BE2C (cell line): ENCODE results near the gene RFC3.

Source experiments
- DNase-seq: peaks from one replicate; pipeline ENCODE4 v3.0.0-alpha.2; 2020
- H3K27me3 ChIP-seq: fragments of 250-450 bp; sonication (Bioruptor Pico); 2 replicates; pipeline ENCODE4 v1.5.1; 2020; ENCODE audit warnings: mild to moderate bottlenecking
- H3K36me3 ChIP-seq: fragments of 250-450 bp; sonication (Bioruptor Pico); 2 replicates; pipeline ENCODE4 v1.5.1; 2020; ENCODE audit warnings: mild to moderate bottlenecking
- H3K4me1 ChIP-seq: fragments of 250-450 bp; sonication (Bioruptor Pico); 2 replicates; pipeline ENCODE4 v1.5.1; 2020
- H3K4me3 ChIP-seq: 2 replicates; pipeline ENCODE4 v1.5.1; 2011; ENCODE audit warnings: low read depth, low read length
- H3K9me3 ChIP-seq: fragments of 250-450 bp; sonication (Bioruptor Pico); 2 replicates; pipeline ENCODE4 v1.5.1; 2020
- TF ChIP-seq, protein P1 (sequence below): IDR thresholded peaks from 2 replicates; pipeline ENCODE4 v1.5.1; 2012; ENCODE audit warnings: mild to moderate bottlenecking, low read depth, low read length

RFC3 gene

DNA sequence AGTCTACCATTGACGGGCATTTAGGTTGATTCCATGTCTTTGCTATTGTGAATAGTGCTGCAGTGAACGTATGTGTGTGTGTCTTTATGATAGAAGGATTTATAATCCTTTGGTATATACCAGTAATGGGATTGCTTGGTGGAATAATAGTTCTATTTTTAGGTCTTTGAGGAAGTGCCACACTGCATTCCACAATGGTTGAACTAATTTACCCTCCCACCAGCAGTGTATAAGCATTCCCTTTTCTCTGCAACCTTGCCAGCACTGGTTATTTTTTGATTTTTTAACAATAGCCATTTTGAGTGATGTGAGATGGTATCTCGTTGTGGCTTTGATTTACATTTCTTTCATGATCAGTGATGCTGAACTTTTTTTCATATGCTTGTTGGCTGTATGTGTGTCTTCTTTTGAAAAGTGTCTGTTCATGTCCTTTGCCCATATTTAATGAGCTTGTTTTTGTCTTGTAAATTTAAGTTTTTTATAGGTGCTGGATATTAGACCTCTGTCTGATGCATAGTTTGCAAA, 37.5 kb downstream of the RFC3 start:
- no peak for DNase-seq
- H3K27me3 ChIP-seq = no peaks in the 10 kb centered on the region
- H3K4me3 ChIP-seq = no peak overlapping the region
- no peaks in the 10 kb centered on the region for H3K9me3 ChIP-seq
- H3K4me1 ChIP-seq = no peaks in the 10 kb centered on the region
- TF ChIP-seq, protein P1, sequence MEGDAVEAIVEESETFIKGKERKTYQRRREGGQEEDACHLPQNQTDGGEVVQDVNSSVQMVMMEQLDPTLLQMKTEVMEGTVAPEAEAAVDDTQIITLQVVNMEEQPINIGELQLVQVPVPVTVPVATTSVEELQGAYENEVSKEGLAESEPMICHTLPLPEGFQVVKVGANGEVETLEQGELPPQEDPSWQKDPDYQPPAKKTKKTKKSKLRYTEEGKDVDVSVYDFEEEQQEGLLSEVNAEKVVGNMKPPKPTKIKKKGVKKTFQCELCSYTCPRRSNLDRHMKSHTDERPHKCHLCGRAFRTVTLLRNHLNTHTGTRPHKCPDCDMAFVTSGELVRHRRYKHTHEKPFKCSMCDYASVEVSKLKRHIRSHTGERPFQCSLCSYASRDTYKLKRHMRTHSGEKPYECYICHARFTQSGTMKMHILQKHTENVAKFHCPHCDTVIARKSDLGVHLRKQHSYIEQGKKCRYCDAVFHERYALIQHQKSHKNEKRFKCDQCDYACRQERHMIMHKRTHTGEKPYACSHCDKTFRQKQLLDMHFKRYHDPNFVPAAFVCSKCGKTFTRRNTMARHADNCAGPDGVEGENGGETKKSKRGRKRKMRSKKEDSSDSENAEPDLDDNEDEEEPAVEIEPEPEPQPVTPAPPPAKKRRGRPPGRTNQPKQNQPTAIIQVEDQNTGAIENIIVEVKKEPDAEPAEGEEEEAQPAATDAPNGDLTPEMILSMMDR = no peak
- H3K36me3 ChIP-seq = peaks cover 16% of the 10 kb centered on the region

DNA sequence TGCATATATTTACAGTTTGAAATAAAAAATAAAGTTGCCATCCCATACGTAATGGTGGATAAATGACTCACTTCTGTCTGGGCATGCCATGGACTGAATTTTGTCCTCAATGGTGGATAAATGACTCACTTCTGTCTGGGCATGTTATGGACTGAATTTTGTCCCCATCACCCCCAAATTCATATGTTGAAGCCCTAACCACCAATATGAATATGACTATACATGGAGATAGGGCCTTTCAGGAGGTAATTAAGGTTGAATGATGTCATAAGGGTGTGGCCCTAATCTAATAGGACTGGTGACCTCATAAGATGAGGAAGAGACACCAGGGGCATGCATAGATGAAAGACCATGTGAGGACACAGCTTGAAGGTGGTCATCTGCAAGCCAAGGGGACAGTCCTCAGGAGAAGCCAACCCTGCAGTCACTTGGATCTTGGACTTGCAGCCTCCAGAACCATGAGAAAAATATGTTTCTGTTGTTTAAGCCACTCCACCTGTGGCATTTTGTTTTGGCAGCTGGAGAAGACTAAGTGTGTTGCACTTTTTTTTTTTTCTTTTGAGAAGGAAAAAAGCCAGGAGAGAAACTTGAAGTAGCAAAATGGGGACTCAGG, 41.8 kb downstream of the RFC3 start:
- peaks cover 9% of the 10 kb centered on the region for H3K36me3 ChIP-seq
- no peaks in the 10 kb centered on the region for H3K27me3 ChIP-seq
- TF ChIP-seq, protein P1 = no peak
- H3K4me1 ChIP-seq = peaks cover 6% of the 10 kb centered on the region
- no peak for DNase-seq
- no peaks in the 10 kb centered on the region for H3K9me3 ChIP-seq
- no peak overlapping the region for H3K4me3 ChIP-seq

DNA sequence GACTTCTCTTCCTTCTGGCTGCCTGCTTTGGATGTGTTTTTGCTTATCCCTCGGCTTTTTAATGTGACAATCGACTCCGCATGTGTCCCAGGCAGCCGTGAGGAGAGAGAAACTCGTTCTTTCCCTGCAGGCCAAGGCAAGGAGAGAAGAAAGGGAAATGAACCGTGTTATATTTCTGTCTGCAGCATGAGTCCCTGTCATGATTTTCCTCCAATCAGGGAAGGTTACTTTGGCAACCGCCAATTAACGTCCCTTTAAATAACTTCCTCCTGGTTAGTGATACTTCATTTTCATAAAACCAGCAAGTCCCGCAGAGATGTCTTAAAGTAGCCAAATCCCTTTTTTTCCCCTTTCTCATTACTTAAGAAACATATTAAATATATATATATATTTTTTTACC, 42.6 kb downstream of the RFC3 start:
- Histone ChIP-seq H3K27me3 (no peaks in the 10 kb centered on the region), H3K4me1 (peaks cover 6% of the 10 kb centered on the region), H3K9me3 (no peaks in the 10 kb centered on the region), H3K36me3 (peaks cover 8% of the 10 kb centered on the region), H3K4me3 (no peak overlapping the region)
- TF ChIP-seq, protein P1 = no peak
- no peak for DNase-seq

DNA sequence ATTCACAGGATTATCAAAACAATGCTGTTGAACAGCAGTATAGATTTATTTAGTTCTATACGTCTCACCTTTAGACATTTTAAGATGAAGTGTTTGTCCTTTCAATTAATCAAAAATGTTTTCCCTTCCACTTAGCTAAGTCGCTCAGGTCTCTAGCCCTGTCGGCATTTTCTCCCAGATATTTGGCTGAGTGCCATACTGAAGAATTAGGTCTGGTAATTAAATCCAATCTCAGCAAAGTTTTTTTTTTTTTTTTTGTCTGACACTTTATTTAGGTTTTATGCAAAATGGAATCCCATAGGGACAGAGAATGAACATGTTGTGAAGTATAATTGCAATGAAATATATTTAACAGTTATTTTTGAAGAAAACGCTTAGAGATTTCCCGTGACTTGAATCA, 44.1 kb downstream of the RFC3 start:
- DNase-seq = no peak
- TF ChIP-seq, protein P1 = no peak
- H3K4me1 ChIP-seq = peaks cover 6% of the 10 kb centered on the region
- H3K36me3 ChIP-seq = peaks cover 4% of the 10 kb centered on the region; the same call in 1 of the 2 replicates
- H3K9me3 ChIP-seq = no peaks in the 10 kb centered on the region
- no peak overlapping the region for H3K4me3 ChIP-seq
- no peaks in the 10 kb centered on the region for H3K27me3 ChIP-seq

DNA sequence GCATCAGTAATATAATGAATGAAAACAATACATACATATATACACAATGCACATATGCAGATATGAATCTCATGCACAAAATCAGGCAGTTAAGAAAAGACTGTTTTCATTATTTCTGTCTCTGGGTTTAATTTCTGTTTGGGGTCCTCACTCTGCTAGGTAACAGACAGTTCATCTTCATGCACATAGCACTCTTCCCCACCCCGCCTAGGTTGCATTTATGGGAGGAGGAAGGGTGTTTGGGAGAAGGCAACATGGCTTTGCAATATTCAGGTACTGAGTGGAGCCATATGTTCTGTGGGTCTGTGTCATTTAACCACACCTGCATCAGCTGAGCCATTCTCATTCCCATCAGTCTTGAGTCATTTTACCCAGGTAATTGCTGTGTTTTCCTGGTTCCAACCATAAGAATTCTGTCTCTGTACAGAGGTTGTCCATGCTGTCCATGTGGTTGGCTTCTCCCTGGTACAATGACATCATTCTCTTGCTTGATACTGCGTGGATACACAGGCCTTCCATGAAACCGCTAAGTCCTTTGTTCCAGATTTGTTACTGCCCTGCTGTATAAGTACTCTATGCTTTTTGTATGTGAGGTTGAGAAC, 45.3 kb downstream of the RFC3 start:
- Histone ChIP-seq H3K27me3 (no peaks in the 10 kb centered on the region), H3K9me3 (no peaks in the 10 kb centered on the region), H3K4me1 (peaks cover 6% of the 10 kb centered on the region), H3K4me3 (no peak overlapping the region), H3K36me3 (no peaks in the 10 kb centered on the region)
- no peak for DNase-seq
- TF ChIP-seq, protein P1 = no peak

DNA sequence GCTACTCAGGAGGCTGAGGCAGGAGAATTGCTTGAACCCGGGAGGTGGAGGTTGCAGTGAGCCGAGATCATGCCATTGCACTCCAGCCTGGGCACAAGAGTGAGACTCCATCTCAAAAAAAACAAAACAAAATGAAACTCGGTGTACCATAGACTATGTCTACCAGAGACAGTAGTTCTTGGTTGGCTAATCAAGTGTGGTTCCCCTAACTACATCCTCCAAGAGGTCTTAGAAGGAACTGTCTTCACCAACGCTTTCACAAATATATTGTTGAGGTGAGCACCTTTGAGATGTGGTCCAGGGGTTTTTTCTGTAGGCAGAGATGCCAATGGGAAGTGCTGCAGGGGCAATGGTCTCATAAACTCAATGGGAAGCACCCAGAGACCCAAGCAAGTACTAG, 48.0 kb downstream of the RFC3 start:
- no peak for DNase-seq
- TF ChIP-seq, protein P1 = no peak
- no peak overlapping the region for H3K4me3 ChIP-seq

More for the DNA sequence above, 48.0 kb downstream of the RFC3 start:
- Histone ChIP-seq H3K27me3 (no peaks in the 10 kb centered on the region), H3K9me3 (no peaks in the 10 kb centered on the region), H3K4me1 (peaks cover 6% of the 10 kb centered on the region), H3K36me3 (no peaks in the 10 kb centered on the region)
